Nephron (organoid): ENCODE measurements around the gene KRTAP13-1.

Source experiments
- H3K27ac Mint-ChIP-seq, 3 experiments: 2 replicates each; pipeline ENCODE4 v1.8.0; 2020; ENCODE audit warnings: mixed read lengths in 3 of 3, mild to moderate bottlenecking in 2 of 3, moderate library complexity in 1 of 3
- H3K27me3 Mint-ChIP-seq: 2 replicates; pipeline ENCODE4 v1.8.0; 2021; ENCODE audit warnings: low read depth, mild to moderate bottlenecking, moderate library complexity, mixed read lengths
- H3K36me3 Mint-ChIP-seq: 2 replicates; pipeline ENCODE4 v1.8.0; 2020; ENCODE audit warnings: low read depth, mixed read lengths
- H3K4me1 Mint-ChIP-seq: 2 replicates; pipeline ENCODE4 v1.8.0; 2020; ENCODE audit warnings: mixed read lengths
- H3K4me3 Mint-ChIP-seq, 3 experiments: 2 replicates each; pipeline ENCODE4 v1.8.0; 2020; ENCODE audit warnings: mild to moderate bottlenecking in 3 of 3, mixed read lengths in 3 of 3, moderate library complexity in 2 of 3
- H3K9me3 Mint-ChIP-seq: 2 replicates; pipeline ENCODE4 v1.8.0; 2020; ENCODE audit warnings: mixed read lengths
- TF ChIP-seq, protein P1 (sequence below), 3 experiments: fragments of 200-600 bp; sonication (generic); IDR thresholded peaks; one replicate each; pipeline ENCODE4 v1.5.0; 2021; ENCODE audit warnings: antibody characterized with exemption in 3 of 3; ENCODE audit not compliant: unreplicated experiment in 3 of 3

Gene KRTAP13-1

GRCh38 chr21:30425826-30426225 is 30.0 kb downstream of the KRTAP13-1 start, which contains the start of gene KRTAP13-3:
TSS of gene KRTAP13-3 (minus strand) at chr21:30425926. CDS start at chr21:30425912, 14 bp downstream.
- Mint-ChIP-seq H3K4me3 (no peak within 1 kb of the TSS), H3K4me1 (no peaks in the 10 kb centered on the region), H3K27ac (no peak within 1 kb of the TSS), H3K9me3 (no peaks in the 10 kb centered on the region), H3K36me3 (no peaks in the 10 kb centered on the region), H3K27me3 (no peaks in the 10 kb centered on the region)
- TF ChIP-seq, protein P1, sequence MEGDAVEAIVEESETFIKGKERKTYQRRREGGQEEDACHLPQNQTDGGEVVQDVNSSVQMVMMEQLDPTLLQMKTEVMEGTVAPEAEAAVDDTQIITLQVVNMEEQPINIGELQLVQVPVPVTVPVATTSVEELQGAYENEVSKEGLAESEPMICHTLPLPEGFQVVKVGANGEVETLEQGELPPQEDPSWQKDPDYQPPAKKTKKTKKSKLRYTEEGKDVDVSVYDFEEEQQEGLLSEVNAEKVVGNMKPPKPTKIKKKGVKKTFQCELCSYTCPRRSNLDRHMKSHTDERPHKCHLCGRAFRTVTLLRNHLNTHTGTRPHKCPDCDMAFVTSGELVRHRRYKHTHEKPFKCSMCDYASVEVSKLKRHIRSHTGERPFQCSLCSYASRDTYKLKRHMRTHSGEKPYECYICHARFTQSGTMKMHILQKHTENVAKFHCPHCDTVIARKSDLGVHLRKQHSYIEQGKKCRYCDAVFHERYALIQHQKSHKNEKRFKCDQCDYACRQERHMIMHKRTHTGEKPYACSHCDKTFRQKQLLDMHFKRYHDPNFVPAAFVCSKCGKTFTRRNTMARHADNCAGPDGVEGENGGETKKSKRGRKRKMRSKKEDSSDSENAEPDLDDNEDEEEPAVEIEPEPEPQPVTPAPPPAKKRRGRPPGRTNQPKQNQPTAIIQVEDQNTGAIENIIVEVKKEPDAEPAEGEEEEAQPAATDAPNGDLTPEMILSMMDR (IDR thresholded peaks at IDR 0.05; ENCODE audit: unreplicated experiment in 3 of 3), result no peak

GRCh38 chr21:30426731-30427130 is 30.9 kb downstream of the KRTAP13-1 start:
- H3K9me3 Mint-ChIP-seq, result no peaks in the 10 kb centered on the region
- TF ChIP-seq, protein P1 (IDR thresholded peaks at IDR 0.05; ENCODE audit: unreplicated experiment in 3 of 3), result no peak
- H3K27me3 Mint-ChIP-seq, result no peaks in the 10 kb centered on the region
- no peaks in the 10 kb centered on the region for H3K36me3 Mint-ChIP-seq
- H3K27ac Mint-ChIP-seq, result no peak overlapping the region
- H3K4me3 Mint-ChIP-seq, result no peak overlapping the region
- no peaks in the 10 kb centered on the region for H3K4me1 Mint-ChIP-seq

- Mint-ChIP-seq H3K36me3 (no peaks in the 10 kb centered on the region), H3K27me3 (peaks cover 3% of the 10 kb centered on the region), H3K4me1 (no peaks in the 10 kb centered on the region), H3K4me3 (no peak within 1 kb of the TSS), H3K9me3 (no peaks in the 10 kb centered on the region), H3K27ac (no peak within 1 kb of the TSS)
- TF ChIP-seq, protein P1 (IDR thresholded peaks at IDR 0.05; ENCODE audit: unreplicated experiment in 3 of 3), result no peak
Observed at GRCh38 chr21:30430170-30430655, 34.4 kb downstream of the KRTAP13-1 start, which contains the start of gene KRTAP13-4. TSS of gene KRTAP13-4 (plus strand) at chr21:30430220. CDS start at chr21:30430276, 56 bp downstream.

GRCh38 chr21:30434033-30434631 is 38.3 kb downstream of the KRTAP13-1 start:
- TF ChIP-seq, protein P1 (IDR thresholded peaks at IDR 0.05; ENCODE audit: unreplicated experiment in 3 of 3), result peak; percentile 9 to 42 (median 36)
- H3K4me1 Mint-ChIP-seq, result no peaks in the 10 kb centered on the region

DNA sequence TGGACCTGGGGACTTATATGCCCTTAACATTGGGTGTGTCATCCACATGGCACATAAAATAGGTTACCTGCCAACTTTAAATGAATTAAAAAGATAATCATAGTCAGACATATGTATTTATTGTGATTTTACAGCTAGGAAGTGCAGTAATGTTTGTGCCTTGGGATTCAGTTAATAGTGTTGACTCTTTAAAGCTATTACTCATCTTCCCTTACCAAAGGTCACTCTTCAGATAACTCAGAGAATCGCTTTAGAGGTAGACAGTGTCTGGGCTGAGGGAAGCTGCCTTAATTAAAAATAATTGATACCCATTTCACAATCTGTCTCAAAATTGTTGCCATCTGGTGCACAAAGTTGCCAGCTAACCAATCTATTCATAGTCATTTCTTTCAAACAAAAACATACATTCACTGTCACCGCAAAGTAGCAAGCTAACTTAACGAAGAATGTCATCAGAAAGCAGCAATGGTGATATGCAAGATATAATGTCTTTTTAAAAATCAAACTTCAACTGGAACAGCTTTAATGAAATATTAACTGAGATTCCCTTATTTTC is 41.3 kb downstream of the KRTAP13-1 start:
- Mint-ChIP-seq H3K27ac (no peak overlapping the region), H3K4me3 (no peak overlapping the region), H3K27me3 (peaks cover 3% of the 10 kb centered on the region), H3K9me3 (no peaks in the 10 kb centered on the region), H3K36me3 (no peaks in the 10 kb centered on the region), H3K4me1 (no peaks in the 10 kb centered on the region)
- TF ChIP-seq, protein P1 (IDR thresholded peaks at IDR 0.05; ENCODE audit: unreplicated experiment in 3 of 3), result no peak

More at GRCh38 chr21:30434033-30434631, 38.3 kb downstream of the KRTAP13-1 start:
- no peak overlapping the region for H3K27ac Mint-ChIP-seq
- H3K27me3 Mint-ChIP-seq, result peaks cover 3% of the 10 kb centered on the region
- no peaks in the 10 kb centered on the region for H3K36me3 Mint-ChIP-seq
- no peaks in the 10 kb centered on the region for H3K9me3 Mint-ChIP-seq
- no peak overlapping the region for H3K4me3 Mint-ChIP-seq
